Measurements from ENCODE around the gene TTC7B. TPM values are rescaled to one million over a fixed set of nuclear protein-coding genes. Genes with fewer than 3 reads are reported as not detected.

TTC7B gene
- total and polyA plus RNA-seq, 12 donors = 10.0 to 58.4 (median 24.7) TPM

DNA sequence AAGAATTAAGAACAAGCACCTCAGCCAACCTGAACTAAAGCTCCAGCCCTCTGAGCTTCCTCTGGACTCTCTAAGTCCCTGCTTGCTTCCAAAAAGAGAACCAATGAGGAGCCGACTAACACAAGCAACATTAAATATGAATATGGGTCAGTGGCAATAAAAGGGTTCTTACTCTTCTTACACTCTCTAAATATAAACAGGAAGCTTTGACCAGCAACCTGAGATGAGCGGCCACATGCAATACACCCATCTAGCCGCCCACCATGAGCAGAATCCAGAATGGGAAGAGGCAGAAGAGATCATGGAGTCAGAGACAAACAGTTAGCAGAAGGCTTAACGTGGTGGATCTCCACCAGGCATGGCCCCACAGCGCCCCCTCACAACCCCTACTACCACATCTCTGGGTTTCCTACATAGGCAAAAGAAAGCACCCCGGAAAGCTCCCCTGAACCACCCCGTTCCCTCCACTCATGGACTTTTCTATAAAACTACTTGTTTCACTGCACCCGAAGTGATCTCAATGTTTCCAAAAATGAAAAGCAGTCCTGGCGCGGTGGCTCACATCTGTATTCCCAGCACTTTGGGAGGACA is 59.4 kb downstream of the TTC7B start:
- Histone ChIP-seq H3K36me3 (replicated peaks in 1 of 2) (no peaks in the 10 kb centered on the region), H3K4me1 (replicated peaks in 1 of 2) (peaks cover 9 to 13% of the 10 kb centered on the region in 2 donors), H3K4me3 (no peak overlapping the region), H3K9me3 (replicated peaks in 1 of 3) (no peaks in the 10 kb centered on the region), H3K27me3 (no peaks in the 10 kb centered on the region), H3K27ac (no peak overlapping the region)
- WGBS, 4 donors = 94 to 96% (median 95%) methylated on average over 10 of the region's 10 CpGs
- TF ChIP-seq POLR2A (IDR thresholded peaks at IDR 0.05) = no peak
- TF ChIP-seq, protein P1, sequence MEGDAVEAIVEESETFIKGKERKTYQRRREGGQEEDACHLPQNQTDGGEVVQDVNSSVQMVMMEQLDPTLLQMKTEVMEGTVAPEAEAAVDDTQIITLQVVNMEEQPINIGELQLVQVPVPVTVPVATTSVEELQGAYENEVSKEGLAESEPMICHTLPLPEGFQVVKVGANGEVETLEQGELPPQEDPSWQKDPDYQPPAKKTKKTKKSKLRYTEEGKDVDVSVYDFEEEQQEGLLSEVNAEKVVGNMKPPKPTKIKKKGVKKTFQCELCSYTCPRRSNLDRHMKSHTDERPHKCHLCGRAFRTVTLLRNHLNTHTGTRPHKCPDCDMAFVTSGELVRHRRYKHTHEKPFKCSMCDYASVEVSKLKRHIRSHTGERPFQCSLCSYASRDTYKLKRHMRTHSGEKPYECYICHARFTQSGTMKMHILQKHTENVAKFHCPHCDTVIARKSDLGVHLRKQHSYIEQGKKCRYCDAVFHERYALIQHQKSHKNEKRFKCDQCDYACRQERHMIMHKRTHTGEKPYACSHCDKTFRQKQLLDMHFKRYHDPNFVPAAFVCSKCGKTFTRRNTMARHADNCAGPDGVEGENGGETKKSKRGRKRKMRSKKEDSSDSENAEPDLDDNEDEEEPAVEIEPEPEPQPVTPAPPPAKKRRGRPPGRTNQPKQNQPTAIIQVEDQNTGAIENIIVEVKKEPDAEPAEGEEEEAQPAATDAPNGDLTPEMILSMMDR (IDR thresholded peaks at IDR 0.05) = no peak
- intact Hi-C loops (cut with DNase I) = loop anchor here in 1 of 2 donors (5.0 to 10.0 kb wide), 2 partner anchors 360 to 452 kb away; partner anchors contain the start of gene CALM1
- no peak for DNase-seq

DNA sequence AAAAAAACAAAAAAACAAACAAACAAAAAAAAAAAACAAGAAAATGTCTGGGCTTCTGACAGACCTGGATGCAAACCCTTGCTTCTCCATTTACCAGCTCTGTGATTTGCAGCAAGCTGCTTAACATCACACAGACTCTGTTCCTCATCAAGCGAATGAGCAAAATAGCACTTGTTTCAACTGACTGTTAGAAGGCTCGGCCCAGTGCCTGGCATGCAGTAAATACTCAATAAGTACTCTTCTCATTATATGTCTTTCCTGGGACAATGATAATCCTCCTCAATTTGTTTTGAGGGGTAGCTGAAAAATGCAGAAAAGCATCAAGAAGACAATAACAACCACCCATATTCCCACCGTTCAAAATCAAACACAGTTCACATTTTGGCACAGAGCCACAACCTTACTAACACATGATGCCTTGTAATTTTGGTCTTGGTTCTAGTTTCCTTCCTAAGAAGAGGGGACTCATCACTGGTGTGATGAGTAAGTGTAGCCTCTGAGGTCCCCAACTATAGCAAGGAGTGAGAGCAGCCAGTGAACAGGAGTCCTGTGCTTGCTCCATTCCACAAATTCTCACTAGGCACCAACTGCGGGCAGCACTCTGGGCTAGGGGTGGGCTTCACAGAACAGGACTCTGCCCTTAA is 60.4 kb downstream of the TTC7B start:
- Histone ChIP-seq H3K27ac (no peak overlapping the region), H3K36me3 (replicated peaks in 1 of 2) (no peaks in the 10 kb centered on the region), H3K4me3 (no peak overlapping the region), H3K4me1 (replicated peaks in 1 of 2) (peaks cover 9 to 13% of the 10 kb centered on the region in 2 donors), H3K27me3 (no peaks in the 10 kb centered on the region), H3K9me3 (replicated peaks in 1 of 3) (no peaks in the 10 kb centered on the region)
- no peak for TF ChIP-seq POLR2A (IDR thresholded peaks at IDR 0.05)
- TF ChIP-seq, protein P1 (IDR thresholded peaks at IDR 0.05) = no peak
- intact Hi-C loops (cut with DNase I) = loop anchor here in 1 of 2 donors (5.0 to 10.0 kb wide), 2 partner anchors 358 to 451 kb away; partner anchors contain the start of gene CALM1
- DNase-seq = no peak
- WGBS, 4 donors = 78 to 84% (median 83%) methylated on average over 4 of the region's 4 CpGs

DNA sequence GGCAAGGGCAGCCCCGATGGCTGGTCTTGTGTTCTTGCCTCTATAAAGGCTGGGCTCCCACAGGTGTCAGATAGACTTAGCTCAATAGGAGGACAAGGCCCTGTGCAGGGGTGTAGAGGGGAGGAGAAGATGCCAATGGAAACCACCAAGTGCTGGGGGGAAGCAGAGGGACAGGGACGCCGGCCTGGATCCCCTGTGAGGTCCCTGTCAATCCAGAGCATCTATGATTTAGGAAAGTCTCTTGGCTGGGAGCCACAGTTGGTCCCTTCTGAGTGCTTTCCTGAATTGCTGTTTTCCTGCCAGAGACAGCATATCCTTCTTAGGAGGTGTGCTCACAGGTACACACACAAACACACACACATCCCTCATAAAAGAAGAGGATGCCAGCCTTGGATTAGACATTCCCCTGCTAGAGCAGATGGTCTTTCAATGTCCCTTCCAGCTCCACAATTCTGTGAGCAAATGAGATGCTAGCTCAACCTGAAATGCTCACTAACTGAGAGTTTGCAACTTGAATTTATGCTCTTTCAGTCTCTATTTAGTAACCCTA is 62.7 kb downstream of the TTC7B start:
- no peaks in the 10 kb centered on the region for H3K36me3 ChIP-seq (replicated peaks in 1 of 2)
- no peaks in the 10 kb centered on the region for H3K9me3 ChIP-seq (replicated peaks in 1 of 3)
- intact Hi-C loops (cut with DNase I) = loop anchor here in 1 of 2 donors (10.0 kb wide), 1 partner anchor 449 kb away; no protein-coding TSS in a partner anchor
- H3K27ac ChIP-seq = no peak overlapping the region
- no peak overlapping the region for H3K4me3 ChIP-seq
- DNase-seq = no peak
- TF ChIP-seq POLR2A (IDR thresholded peaks at IDR 0.05) = no peak
- TF ChIP-seq, protein P1 (IDR thresholded peaks at IDR 0.05) = no peak
- peaks cover under 1 to 4% of the 10 kb centered on the region in 2 donors for H3K4me1 ChIP-seq (replicated peaks in 1 of 2)
- no peaks in the 10 kb centered on the region for H3K27me3 ChIP-seq
- WGBS, 4 donors = 86 to 96% (median 90%) methylated on average over 2 to 3 of the region's 3 CpGs

DNA sequence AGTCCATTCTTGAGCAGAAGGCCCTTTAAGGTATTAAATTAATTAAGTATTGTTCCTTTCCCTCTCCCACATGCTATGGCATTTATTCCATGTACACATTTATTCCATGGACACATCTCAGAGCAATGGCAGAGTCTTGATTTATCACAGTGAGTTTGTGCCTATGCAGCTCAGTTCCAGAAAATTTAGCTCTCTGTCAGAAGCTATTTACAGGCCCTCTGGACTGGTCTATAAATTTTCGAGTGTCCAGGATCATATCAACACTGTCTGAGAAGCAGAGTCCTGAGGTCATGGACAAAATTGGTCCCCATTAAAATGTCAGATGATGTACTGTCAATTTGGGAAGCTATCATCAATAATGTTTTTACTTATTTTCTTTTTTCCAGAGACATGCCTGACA is 65.5 kb downstream of the TTC7B start:
- Histone ChIP-seq H3K36me3 (replicated peaks in 1 of 2) (no peaks in the 10 kb centered on the region), H3K27ac (no peak overlapping the region), H3K4me3 (no peak overlapping the region), H3K27me3 (no peaks in the 10 kb centered on the region), H3K4me1 (replicated peaks in 1 of 2) (no peaks in the 10 kb centered on the region), H3K9me3 (replicated peaks in 1 of 3) (no peaks in the 10 kb centered on the region)
- TF ChIP-seq POLR2A (IDR thresholded peaks at IDR 0.05) = no peak
- TF ChIP-seq, protein P1 (IDR thresholded peaks at IDR 0.05) = no peak
- 64 to 76% (median 71%) methylated on average over 1 of the region's 1 CpG for WGBS, 4 donors
- intact Hi-C loops (cut with DNase I) = loop anchor here in 1 of 2 donors (10.0 kb wide), 1 partner anchor 446 kb away; no protein-coding TSS in a partner anchor
- no peak for DNase-seq

Measured in adrenal gland (tissue), 12 donors.